Sigmoid colon (tissue), 7 donors: Measurements from ENCODE around the gene BTNL9. TPM values are rescaled to one million over a fixed set of nuclear protein-coding genes. Genes with fewer than 3 reads are reported as not detected.

Source experiments
- DNase-seq: peaks from one replicate; pipeline ENCODE4 v3.0.0-alpha.2; 2019
- H3K27ac ChIP-seq, 4 donors: fragments of 200-600 bp; sonication (generic); one replicate each; pipeline ENCODE4 v1.5.1; 2016 to 2019; ENCODE audit warnings: mild to moderate bottlenecking in 1 of 4
- H3K27me3 ChIP-seq, 3 donors: fragments of 200-600 bp; sonication (generic); one replicate each; pipeline ENCODE4 v1.5.1; 2019; ENCODE audit warnings: mild to moderate bottlenecking in 1 of 3
- H3K36me3 ChIP-seq, 4 donors: fragments of 200-600 bp; sonication (generic); one replicate each; pipeline ENCODE4 v1.5.1; 2016 to 2019
- H3K4me1 ChIP-seq, 4 donors: fragments of 200-600 bp; sonication (generic); one replicate each; pipeline ENCODE4 v1.5.1; 2017 to 2019
- H3K4me3 ChIP-seq, 4 donors: fragments of 200-600 bp; sonication (generic); one replicate each; pipeline ENCODE4 v1.5.1; 2017 to 2019; ENCODE audit warnings: mild to moderate bottlenecking in 2 of 4, moderate library complexity in 1 of 4
- H3K9me3 ChIP-seq, 4 donors: fragments of 200-600 bp in 3 of 4; sonication (generic) in 3 of 4; one replicate each; pipeline versions ENCODE4 v1.5.1 to v1.6.1; 2013 to 2019
- EP300 ChIP-seq, 4 donors: sonication (generic); formaldehyde crosslinking; IDR thresholded peaks; one replicate each; pipeline ENCODE4 v1.6.1; 2017; ENCODE audit warnings: antibody characterized with exemption in 4 of 4
- POLR2A ChIP-seq, 2 donors: fragments of 450-650 bp; IDR thresholded peaks; one replicate each; pipeline ENCODE4 v1.6.1; 2016; ENCODE audit warnings: antibody characterized with exemption in 2 of 2, mild to moderate bottlenecking in 2 of 2, moderate library complexity in 2 of 2
- POLR2AphosphoS5 ChIP-seq, 4 donors: sonication (generic); formaldehyde crosslinking; IDR thresholded peaks; one replicate each; pipeline ENCODE4 v1.6.1; 2017; ENCODE audit warnings: antibody characterized with exemption in 4 of 4
- WGBS, 2 donors: extraction: QIAGEN DNeasy Blood & Tissue Kit; methylation state at CpG; one replicate each; pipeline ENCODE4 v1.1.7; 2013; 5-methylcytosine and 5-hydroxymethylcytosine counted together
- intact Hi-C: fragments of 100-400 bp; cut with DNase I; formaldehyde crosslinking; loops from one replicate; pipeline ENCODE4 v1.15.1; 2023
- polyA plus RNA-seq, 3 donors: library from polyadenylated mRNA; stranded (reverse); fragments of 200-250 nt; gene quantifications; one replicate each; pipeline ENCODE4 v1.2.3, GENCODE V29; 2013
- small RNA-seq, 3 donors: library from RNA; depleted of rRNA; stranded (forward); fragments of <200 nt; gene quantifications; one replicate each; pipeline ENCODE3, GENCODE V24; 2016
- total RNA-seq, 4 donors: library from RNA; depleted of rRNA; stranded (reverse); fragments of >200 nt; gene quantifications; one replicate each; pipeline ENCODE4 v1.1.0, GENCODE V29; 2016
- TF ChIP-seq, protein P1 (sequence below), 4 experiments: fragments of 450-650 bp in 3 of 4; fragments of 200-600 bp in 1 of 4; IDR thresholded peaks; one replicate each; pipeline ENCODE4 v1.5.1; 2016 to 2019; ENCODE audit warnings: antibody characterized with exemption in 4 of 4, mild to moderate bottlenecking in 3 of 4, moderate library complexity in 2 of 4
- donor health status: healthy with polysubstance abuse.
- donor health status: Bipolar disorder and iron deficiency.
- donor health status: healthy.

BTNL9 gene
- total and polyA plus RNA-seq, 7 donors, result 0.46 to 34.9 (median 5.0) TPM

DNA sequence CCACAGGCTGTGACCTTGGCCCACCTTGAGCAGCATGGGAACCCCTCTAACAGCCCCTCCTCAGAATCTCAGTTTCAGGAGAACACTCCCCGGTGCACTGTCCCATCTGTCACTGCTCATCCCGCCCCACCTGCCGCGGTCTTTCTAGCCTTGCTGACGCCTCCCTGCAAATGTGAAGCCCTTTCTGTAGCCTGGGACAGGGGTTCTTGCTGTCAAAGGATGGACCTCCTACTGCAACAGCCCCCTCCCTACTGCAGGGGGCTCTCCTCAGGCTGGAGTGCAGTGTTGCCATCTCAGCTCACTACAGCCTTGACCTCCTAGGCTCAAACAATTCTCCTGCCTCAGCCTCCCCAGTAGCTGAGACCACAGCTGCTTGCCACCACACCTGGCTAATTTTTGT is 70.9 kb downstream of the BTNL9 start:
- no peak for DNase-seq
- intact Hi-C loops, result no loop called here
- Histone ChIP-seq H3K9me3 (peaks cover 0 to 4% (median 1%) of the 10 kb centered on the region in 4 donors), H3K4me3 (no peak overlapping the region), H3K27ac (no peak overlapping the region), H3K4me1 (peaks cover 0 to 9% (median 0%) of the 10 kb centered on the region in 4 donors), H3K36me3 (no peaks in the 10 kb centered on the region), H3K27me3 (peaks cover 24 to 95% (median 59%) of the 10 kb centered on the region in 3 donors)
- no peak for TF ChIP-seq EP300 (IDR thresholded peaks at IDR 0.05)
- TF ChIP-seq, protein P1, sequence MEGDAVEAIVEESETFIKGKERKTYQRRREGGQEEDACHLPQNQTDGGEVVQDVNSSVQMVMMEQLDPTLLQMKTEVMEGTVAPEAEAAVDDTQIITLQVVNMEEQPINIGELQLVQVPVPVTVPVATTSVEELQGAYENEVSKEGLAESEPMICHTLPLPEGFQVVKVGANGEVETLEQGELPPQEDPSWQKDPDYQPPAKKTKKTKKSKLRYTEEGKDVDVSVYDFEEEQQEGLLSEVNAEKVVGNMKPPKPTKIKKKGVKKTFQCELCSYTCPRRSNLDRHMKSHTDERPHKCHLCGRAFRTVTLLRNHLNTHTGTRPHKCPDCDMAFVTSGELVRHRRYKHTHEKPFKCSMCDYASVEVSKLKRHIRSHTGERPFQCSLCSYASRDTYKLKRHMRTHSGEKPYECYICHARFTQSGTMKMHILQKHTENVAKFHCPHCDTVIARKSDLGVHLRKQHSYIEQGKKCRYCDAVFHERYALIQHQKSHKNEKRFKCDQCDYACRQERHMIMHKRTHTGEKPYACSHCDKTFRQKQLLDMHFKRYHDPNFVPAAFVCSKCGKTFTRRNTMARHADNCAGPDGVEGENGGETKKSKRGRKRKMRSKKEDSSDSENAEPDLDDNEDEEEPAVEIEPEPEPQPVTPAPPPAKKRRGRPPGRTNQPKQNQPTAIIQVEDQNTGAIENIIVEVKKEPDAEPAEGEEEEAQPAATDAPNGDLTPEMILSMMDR (IDR thresholded peaks at IDR 0.05), result no peak
- TF ChIP-seq POLR2AphosphoS5 (IDR thresholded peaks at IDR 0.05), result no peak
- TF ChIP-seq POLR2A (IDR thresholded peaks at IDR 0.05), result no peak
- WGBS, 2 donors, result 83 to 89% methylated on average over 5 of the region's 5 CpGs

Small RNA genes within 50 kb of the gene (small RNA-seq; reads per million reads assigned to genes)
- gene MIR8089 (0 reads per million in 3 donors), gene RNU6-1036P (0 reads per million in 3 donors)

Other genes starting within 250 kb of the BTNL9 start
- gene MGAT1, start 237.5 kb upstream of the BTNL9 start, total RNA-seq, result 100 to 1,000 TPM in 3 of 4 donors, 10 to 100 TPM in 1; 94.5 to 149 (median 121) TPM
- gene MGAT1, start 237.5 kb upstream of the BTNL9 start, polyA plus RNA-seq, result 100 to 1,000 TPM in 1 of 3 donors, 10 to 100 TPM in 2; 41.4 to 134 (median 71.2) TPM
- gene ZFP62, start 179.0 kb upstream of the BTNL9 start, total RNA-seq, result 10 to 100 TPM; 18.7 to 34.6 (median 27.3) TPM
- 10 to 100 TPM; 12.9 to 23.7 (median 16.2) TPM for gene ZFP62, start 179.0 kb upstream of the BTNL9 start, polyA plus RNA-seq
- gene BTNL8, start 141.1 kb upstream of the BTNL9 start, total RNA-seq, result under 1 TPM in 2 of 4 donors, not detected in 2; 0.27 to 0.71 TPM
- 10 to 100 TPM; 15.6 to 32.2 (median 16.0) TPM for gene BTNL8, start 141.1 kb upstream of the BTNL9 start, polyA plus RNA-seq
- gene BTNL3, start 51.4 kb upstream of the BTNL9 start, total RNA-seq, result under 1 TPM in 1 of 4 donors, not detected in 3; 0.36 TPM
- gene BTNL3, start 51.4 kb upstream of the BTNL9 start, polyA plus RNA-seq, result 10 to 100 TPM; 18.0 to 25.6 (median 18.3) TPM
- not detected for gene OR2V1, start 90.9 kb downstream of the BTNL9 start, total RNA-seq
- gene OR2V1, start 90.9 kb downstream of the BTNL9 start, polyA plus RNA-seq, result not detected
- not detected for gene OR2V2, start 107.3 kb downstream of the BTNL9 start, total RNA-seq
- not detected for gene OR2V2, start 107.3 kb downstream of the BTNL9 start, polyA plus RNA-seq
- gene TRIM7, start 164.9 kb downstream of the BTNL9 start, total RNA-seq, result 1 to 10 TPM in 3 of 4 donors, under 1 TPM in 1; 0.55 to 2.1 (median 1.1) TPM
- 1 to 10 TPM in 2 of 3 donors, under 1 TPM in 1; 0.60 to 5.3 (median 3.2) TPM for gene TRIM7, start 164.9 kb downstream of the BTNL9 start, polyA plus RNA-seq
- gene TRIM41, start 183.0 kb downstream of the BTNL9 start, total RNA-seq, result 10 to 100 TPM in 2 of 4 donors, 1 to 10 TPM in 2; 8.2 to 15.3 (median 11.8) TPM
- gene TRIM41, start 183.0 kb downstream of the BTNL9 start, polyA plus RNA-seq, result 10 to 100 TPM; 13.2 to 25.3 (median 19.0) TPM
- gene RACK1, start 203.6 kb downstream of the BTNL9 start, total RNA-seq, result 1,000 to 10,000 TPM; 2,029 to 2,209 (median 2,163) TPM
- gene RACK1, start 203.6 kb downstream of the BTNL9 start, polyA plus RNA-seq, result 1,000 to 10,000 TPM; 1,821 to 2,943 (median 2,181) TPM
- 10 to 100 TPM in 3 of 4 donors, 1 to 10 TPM in 1; 7.1 to 26.9 (median 16.0) TPM for gene TRIM52, start 220.9 kb downstream of the BTNL9 start, total RNA-seq
- gene TRIM52, start 220.9 kb downstream of the BTNL9 start, polyA plus RNA-seq, result 1 to 10 TPM; 4.2 to 9.6 (median 5.8) TPM